SW 1271 (cell line): ENCODE results near the gene VIM.
A peak's percentile ranks its signal among the peaks of the same experiment; 100 is the strongest.
"Not testable (repeated sequence)": the region's sequence is repeated elsewhere in the genome, so short reads cannot be mapped to it uniquely, and the experiment has no call there.

Source experiments
- DNase-seq, 2 experiments: peaks; one replicate each; lab custom pipeline; 2025; lab: John Stamatoyannopoulos, UW

Gene VIM

GRCh38 chr10:17232276-17232960, 4.4 kb downstream of the VIM start:
- no peak for DNase-seq

GRCh38 chr10:17233286-17233991, 5.4 kb downstream of the VIM start:
- no peak for DNase-seq

DNA sequence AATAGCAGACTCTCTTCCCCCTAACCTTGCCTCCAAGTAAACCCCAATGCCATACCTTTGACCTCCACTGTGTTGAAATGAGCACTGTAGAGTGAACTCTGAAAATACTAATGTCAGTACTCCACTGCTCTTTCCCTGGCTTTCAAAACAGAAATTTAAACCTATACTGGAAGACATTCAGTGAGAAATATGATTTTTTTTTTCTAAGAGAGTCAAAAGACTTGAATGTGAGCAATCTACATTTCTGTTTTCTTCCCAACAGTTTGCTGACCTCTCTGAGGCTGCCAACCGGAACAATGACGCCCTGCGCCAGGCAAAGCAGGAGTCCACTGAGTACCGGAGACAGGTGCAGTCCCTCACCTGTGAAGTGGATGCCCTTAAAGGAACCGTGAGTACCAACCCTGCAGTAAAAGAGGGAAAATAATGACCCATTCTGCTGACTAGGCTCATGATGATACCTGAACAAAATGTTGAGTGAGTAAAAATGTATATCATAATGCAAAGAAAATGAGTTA, 6.4 kb downstream of the VIM start:
- DNase-seq, result no peak

DNA sequence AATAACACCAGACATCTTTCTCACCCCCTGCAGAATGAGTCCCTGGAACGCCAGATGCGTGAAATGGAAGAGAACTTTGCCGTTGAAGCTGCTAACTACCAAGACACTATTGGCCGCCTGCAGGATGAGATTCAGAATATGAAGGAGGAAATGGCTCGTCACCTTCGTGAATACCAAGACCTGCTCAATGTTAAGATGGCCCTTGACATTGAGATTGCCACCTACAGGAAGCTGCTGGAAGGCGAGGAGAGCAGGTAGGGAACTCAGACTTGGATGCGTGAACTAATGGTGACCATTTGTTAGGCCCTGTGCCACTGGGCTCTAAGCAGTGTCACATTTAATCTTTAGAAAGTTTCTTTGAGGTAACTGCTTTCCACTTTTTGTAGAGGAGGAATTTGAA, 7.1 kb downstream of the VIM start:
- DNase-seq, result peak in 1 of 2 experiments; percentile 49

DNA sequence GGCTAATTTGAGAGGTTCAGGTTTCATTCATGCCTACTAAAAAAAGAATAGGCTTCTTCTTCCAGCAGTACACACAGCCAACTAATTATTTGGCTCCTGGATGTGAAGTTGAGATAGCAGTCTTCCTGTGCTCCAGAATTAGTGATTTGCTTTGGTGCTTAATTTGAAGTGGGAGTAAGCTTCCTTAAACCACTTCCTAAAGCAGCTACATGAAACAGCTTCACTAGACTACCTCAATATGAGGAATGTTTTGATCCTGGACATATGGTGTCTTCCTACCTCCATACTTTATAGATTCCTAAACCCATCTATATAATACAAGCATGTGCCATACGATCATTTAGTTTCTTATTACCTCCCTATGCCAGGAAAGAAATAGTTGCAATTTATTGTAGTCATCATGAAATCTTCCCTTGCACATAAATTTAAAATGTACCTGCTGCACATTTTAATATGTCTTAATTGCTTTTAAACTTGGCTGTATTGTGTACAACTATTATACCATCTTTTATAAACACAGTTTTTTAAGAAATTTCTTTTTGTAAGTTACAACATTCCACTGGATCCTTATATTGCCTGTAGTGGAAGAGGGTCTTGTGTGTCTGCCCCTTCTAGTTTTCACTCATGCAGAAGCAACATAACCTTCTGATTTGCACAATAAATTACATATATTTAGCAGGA, 8.6 kb downstream of the VIM start:
- no peak for DNase-seq

DNA sequence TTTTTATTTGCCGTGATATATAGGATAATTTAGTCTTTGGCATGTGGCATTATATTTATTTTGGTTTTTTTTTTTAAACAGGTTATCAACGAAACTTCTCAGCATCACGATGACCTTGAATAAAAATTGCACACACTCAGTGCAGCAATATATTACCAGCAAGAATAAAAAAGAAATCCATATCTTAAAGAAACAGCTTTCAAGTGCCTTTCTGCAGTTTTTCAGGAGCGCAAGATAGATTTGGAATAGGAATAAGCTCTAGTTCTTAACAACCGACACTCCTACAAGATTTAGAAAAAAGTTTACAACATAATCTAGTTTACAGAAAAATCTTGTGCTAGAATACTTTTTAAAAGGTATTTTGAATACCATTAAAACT, 9.1 kb downstream of the VIM start:
- no peak for DNase-seq

DNA sequence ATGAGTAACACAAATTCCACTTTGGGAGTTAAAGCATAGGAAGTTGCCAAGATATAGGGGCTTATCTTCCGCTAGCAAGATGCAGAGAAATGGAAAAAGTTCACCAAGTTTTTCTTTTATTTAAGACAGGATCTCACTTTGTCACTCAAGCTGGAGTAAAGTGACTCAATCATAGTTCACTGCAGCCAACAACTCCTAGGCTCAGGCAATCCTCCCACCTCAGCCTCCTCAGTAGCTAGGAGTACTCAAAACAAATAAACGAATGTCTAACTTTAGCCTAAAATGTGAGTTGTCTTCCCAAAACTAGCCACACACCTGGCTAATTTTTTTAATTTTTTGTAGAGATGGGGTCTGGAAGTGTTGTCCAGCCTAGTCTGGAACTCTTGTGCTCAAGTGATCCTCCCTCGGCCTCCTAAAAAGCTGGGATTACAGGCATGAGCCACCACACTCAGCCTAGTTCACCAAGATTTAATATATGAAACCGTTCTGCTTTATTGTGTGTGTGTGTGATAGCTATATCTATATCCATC, 9.9 kb downstream of the VIM start:
- peak; percentile 29 to 90 for DNase-seq

- peak; percentile 51 to 92 for DNase-seq
Observed at GRCh38 chr10:17238445-17239291, 10.6 kb downstream of the VIM start.

- no peak for DNase-seq
Observed at GRCh38 chr10:17239345-17240085, 11.5 kb downstream of the VIM start.

DNA sequence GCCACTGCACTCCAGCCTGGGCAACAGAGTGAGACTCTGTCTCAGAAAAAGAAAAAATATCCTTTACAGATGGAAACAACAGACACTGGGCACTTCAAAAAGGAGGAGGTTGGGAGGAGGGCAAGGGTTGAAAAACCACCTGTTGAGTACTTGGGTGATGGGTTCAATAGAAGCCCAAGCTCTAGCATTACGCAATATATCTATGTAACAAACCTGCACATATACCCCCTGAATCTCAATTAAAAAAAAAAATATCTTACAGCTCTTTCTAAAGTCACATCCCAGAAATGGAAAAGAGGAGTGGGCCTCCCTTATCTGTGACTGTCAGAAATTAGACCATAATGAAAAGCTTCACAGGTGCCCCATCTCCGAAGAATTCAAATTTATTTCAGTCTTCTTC, 12.1 kb downstream of the VIM start:
- DNase-seq, result no peak

DNA sequence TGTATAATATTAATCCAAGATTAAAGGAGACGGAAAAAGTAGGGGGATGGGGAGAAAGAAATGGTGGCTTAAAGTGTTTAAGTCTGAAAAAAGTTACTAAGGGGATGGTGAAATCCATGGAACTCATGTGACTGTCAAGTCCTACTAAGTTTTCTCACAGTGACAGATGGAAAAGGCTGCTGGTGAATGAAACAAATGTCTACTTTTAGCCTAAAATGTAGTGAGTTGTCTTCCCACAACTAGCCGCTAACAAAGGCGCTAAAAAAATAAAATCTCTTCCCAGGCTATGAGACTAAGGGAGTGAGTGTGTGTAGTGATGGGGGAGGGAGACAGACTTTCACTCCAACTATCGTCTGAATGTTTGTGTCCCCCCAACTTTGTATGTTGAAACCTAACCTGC, 12.6 kb downstream of the VIM start:
- no peak for DNase-seq

- no peak for DNase-seq
Observed at GRCh38 chr10:17241611-17242333, 13.7 kb downstream of the VIM start.

DNA sequence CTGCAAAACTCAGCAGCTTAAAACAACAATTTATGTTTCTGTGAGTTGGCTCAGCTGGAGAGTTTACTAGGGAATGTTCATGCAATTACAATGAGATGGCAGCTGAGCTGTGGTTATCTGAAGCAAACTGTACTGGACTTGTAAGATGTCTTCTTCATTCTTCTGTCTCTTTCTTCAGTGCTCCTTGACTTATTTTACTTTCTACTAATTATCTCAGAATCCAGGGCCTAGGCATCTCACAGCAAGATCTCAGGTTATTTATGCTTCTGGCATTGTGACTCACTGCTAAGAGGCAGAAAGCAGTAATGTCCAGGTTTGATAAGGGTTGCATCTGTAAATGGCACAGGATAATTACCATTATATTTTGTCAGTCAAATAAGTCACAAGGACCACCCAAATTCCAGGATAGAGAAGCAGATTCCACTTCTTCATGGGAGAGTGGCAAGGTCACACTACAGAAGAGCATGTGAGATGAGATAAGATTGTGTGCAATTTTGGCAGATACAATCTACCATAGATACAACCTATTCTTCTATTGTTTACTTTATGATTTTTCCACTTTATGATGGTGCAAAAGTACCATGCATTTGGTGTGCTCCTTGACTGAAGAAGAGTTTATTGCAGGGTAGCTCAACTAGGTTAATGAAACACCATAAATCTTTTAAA, 16.8 kb downstream of the VIM start:
- DNase-seq, result no peak

- DNase-seq, result no peak
Observed at GRCh38 chr10:17247210-17247609, 19.2 kb downstream of the VIM start.

DNA sequence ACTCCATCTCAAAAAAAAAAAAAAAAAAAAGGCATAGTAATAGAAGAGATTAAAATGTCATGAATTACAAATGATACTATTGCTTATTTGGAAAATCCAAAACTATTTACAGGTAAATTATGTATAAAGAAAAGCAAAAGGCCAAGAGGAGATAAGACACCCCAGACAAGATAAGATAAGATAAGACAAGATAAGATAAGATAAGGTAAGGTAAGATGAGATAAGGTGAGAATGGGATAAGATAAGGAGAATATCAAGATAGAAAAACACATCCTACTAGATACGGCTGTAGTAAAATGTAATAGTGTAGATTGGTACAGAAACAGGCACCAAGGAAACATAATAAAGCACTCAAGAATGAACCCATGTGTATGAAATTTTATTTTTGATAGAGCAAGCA, 20.9 kb downstream of the VIM start:
- DNase-seq, result no peak

GRCh38 chr10:17249820-17250219, 21.8 kb downstream of the VIM start:
- DNase-seq, result no peak

GRCh38 chr10:17250736-17251135, 22.7 kb downstream of the VIM start:
- DNase-seq, result no peak

DNA sequence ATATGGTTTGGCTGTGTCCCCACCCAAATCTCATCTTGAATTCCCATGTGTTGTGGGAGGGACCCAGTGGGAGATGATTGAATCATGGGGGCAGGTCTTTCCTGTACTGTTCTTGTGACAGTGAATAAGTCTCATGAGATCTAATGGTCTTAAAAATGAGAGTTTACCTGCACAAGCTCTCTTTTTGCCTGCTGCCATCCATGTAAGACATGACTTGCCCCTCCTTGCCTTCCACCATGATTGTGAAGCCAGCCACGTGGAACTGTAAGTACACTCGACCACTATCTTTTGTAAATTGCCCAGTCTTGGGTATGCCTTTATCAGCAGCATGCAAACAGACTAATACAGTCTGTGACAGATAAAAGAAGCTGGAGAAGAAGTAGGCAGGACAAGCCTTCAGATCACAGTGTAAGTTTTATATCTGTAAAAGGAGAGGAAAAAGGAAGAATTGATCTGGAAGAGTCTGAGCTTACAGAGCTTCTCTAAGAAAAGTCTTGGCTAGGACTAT, 26.6 kb downstream of the VIM start:
- not testable (repeated sequence) for DNase-seq

- DNase-seq, result no peak
Observed at GRCh38 chr10:17255512-17255911, 27.5 kb downstream of the VIM start.

GRCh38 chr10:17256051-17256450, 28.0 kb downstream of the VIM start:
- no peak for DNase-seq
